Type B pancreatic cell (in vitro differentiated cells): ENCODE results near the gene TMC1. TPM values are rescaled to one million over a fixed set of nuclear protein-coding genes. Genes with fewer than 3 reads are reported as not detected.

Experiments used
- DNase-seq: peaks from one replicate; pipeline ENCODE4 v3.0.0; 2021; ENCODE audit warnings: mixed read lengths; ENCODE audit not compliant: unreplicated experiment; ENCODE audit errors: extremely low spot score
- H3K27ac Mint-ChIP-seq: 2 replicates; pipeline ENCODE4 v1.8.0; 2021; ENCODE audit warnings: mild to moderate bottlenecking, mixed read lengths
- H3K27me3 Mint-ChIP-seq: 2 replicates; pipeline ENCODE4 v1.8.0; 2021; ENCODE audit warnings: mixed read lengths
- H3K36me3 Mint-ChIP-seq: 2 replicates; pipeline ENCODE4 v1.8.0; 2021; ENCODE audit warnings: mixed read lengths
- H3K4me1 Mint-ChIP-seq: one replicate; pipeline ENCODE4 v1.8.0; 2021; ENCODE audit warnings: mixed read lengths; ENCODE audit not compliant: unreplicated experiment
- H3K4me3 Mint-ChIP-seq: 2 replicates; pipeline ENCODE4 v1.8.0; 2021; ENCODE audit warnings: mild to moderate bottlenecking, mixed read lengths
- H3K9me3 Mint-ChIP-seq: 2 replicates; pipeline ENCODE4 v1.8.0; 2021; ENCODE audit warnings: mixed read lengths
- total RNA-seq: library from RNA; stranded (reverse); gene quantifications from 2 replicates; pipeline ENCODE4 v1.2.1, GENCODE V29; 2021; ENCODE audit warnings: low replicate concordance
- TF ChIP-seq, protein P1 (sequence below): fragments of 200-600 bp; sonication (generic); conservative IDR thresholded peaks from 2 replicates; pipeline ENCODE4 v1.5.0; 2021; ENCODE audit warnings: antibody characterized with exemption, mild to moderate bottlenecking

Gene TMC1
- total RNA-seq, 1 donor from 2014 or later = not detected

- peaks cover 7% of the 10 kb centered on the region for H3K4me1 Mint-ChIP-seq
- H3K9me3 Mint-ChIP-seq = peaks cover 3% of the 10 kb centered on the region
- TF ChIP-seq, protein P1, sequence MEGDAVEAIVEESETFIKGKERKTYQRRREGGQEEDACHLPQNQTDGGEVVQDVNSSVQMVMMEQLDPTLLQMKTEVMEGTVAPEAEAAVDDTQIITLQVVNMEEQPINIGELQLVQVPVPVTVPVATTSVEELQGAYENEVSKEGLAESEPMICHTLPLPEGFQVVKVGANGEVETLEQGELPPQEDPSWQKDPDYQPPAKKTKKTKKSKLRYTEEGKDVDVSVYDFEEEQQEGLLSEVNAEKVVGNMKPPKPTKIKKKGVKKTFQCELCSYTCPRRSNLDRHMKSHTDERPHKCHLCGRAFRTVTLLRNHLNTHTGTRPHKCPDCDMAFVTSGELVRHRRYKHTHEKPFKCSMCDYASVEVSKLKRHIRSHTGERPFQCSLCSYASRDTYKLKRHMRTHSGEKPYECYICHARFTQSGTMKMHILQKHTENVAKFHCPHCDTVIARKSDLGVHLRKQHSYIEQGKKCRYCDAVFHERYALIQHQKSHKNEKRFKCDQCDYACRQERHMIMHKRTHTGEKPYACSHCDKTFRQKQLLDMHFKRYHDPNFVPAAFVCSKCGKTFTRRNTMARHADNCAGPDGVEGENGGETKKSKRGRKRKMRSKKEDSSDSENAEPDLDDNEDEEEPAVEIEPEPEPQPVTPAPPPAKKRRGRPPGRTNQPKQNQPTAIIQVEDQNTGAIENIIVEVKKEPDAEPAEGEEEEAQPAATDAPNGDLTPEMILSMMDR = no peak
- peak overlapping the region; percentile 64 for H3K27ac Mint-ChIP-seq
- H3K27me3 Mint-ChIP-seq = no peaks in the 10 kb centered on the region
- DNase-seq = no peak
- no peak overlapping the region for H3K4me3 Mint-ChIP-seq
- H3K36me3 Mint-ChIP-seq = no peaks in the 10 kb centered on the region
Measured at GRCh38 chr9:72533322-72533721, 11.9 kb downstream of the TMC1 start.

- Mint-ChIP-seq H3K27me3 (no peaks in the 10 kb centered on the region), H3K4me3 (no peak overlapping the region), H3K27ac (no peak overlapping the region), H3K9me3 (peaks cover 7% of the 10 kb centered on the region), H3K36me3 (no peaks in the 10 kb centered on the region), H3K4me1 (peaks cover 7% of the 10 kb centered on the region)
- no peak for DNase-seq
- TF ChIP-seq, protein P1 = no peak
Measured at GRCh38 chr9:72534931-72535330, 13.5 kb downstream of the TMC1 start.

- TF ChIP-seq, protein P1 = no peak
- Mint-ChIP-seq H3K27me3 (no peaks in the 10 kb centered on the region), H3K27ac (no peak overlapping the region), H3K36me3 (no peaks in the 10 kb centered on the region), H3K4me3 (no peak overlapping the region), H3K4me1 (peaks cover 11% of the 10 kb centered on the region), H3K9me3 (peaks cover 7% of the 10 kb centered on the region)
- no peak for DNase-seq
Measured at GRCh38 chr9:72537011-72537545, 15.7 kb downstream of the TMC1 start.

DNA sequence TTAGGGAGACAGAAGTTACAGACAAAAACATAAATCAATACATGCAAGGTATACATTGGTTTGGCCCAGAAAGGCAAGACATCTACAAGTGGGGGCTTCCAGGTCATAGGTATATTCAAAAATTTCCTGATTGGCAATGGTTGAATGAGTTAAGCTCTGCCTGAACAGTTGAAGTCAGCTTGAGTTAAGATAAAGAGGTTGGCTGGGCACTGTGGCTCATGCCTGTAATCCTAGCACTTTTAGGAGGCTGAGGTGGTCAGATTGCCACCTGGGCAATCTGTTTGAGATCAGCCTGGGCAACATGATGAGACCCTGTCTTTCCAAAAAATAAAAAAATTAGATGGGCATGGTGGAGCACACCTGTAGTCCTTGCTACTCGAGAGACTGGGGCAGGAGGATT, 16.3 kb downstream of the TMC1 start:
- no peaks in the 10 kb centered on the region for H3K36me3 Mint-ChIP-seq
- no peaks in the 10 kb centered on the region for H3K27me3 Mint-ChIP-seq
- TF ChIP-seq, protein P1 = no peak
- no peak overlapping the region for H3K4me3 Mint-ChIP-seq
- peaks cover 11% of the 10 kb centered on the region for H3K4me1 Mint-ChIP-seq
- H3K9me3 Mint-ChIP-seq = peaks cover 7% of the 10 kb centered on the region
- DNase-seq = no peak
- H3K27ac Mint-ChIP-seq = no peak overlapping the region

DNA sequence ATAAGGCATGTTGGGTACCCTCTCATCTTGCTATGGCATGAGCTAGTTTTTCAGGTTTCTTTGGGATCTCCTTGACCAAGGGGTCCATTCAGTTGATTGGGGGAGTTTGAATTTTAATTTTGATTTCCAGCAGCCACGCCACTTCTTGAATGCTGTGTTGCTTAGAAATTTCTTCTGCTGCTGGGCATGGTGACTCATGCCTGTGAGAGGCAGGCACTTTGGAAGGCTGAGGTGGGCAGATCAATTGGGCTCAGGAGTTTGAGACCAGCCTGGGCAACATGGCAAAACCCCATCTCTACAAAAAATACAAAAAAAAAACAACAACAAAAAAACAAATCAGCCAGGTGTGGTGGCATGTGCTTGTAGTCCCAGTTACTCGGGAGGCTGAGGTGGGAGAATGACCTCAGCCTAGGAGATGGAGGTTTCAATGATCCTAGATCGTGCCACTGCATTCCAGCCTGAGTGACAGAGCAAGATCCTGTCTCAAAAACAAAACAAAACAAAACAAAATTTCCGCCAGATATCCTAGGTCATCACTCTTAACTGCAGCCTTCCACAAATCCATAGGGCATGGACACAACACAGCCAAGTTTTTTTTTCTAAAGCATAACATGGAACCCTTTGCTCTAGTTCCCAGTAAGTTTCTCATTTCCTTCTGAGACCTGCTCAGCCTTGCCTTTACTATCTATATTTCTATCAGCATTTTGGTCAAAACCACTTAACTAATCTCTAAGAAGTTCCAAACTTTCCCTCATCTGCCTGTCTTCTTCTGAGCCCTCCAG, 17.7 kb downstream of the TMC1 start:
- Mint-ChIP-seq H3K27ac (peak overlapping the region; percentile 0), H3K4me1 (peaks cover 8% of the 10 kb centered on the region), H3K9me3 (peaks cover 7% of the 10 kb centered on the region), H3K36me3 (no peaks in the 10 kb centered on the region), H3K27me3 (no peaks in the 10 kb centered on the region), H3K4me3 (no peak overlapping the region)
- TF ChIP-seq, protein P1 = no peak
- no peak for DNase-seq
